Activated CD8-positive, alpha-beta memory T cell treated with anti-CD3 and anti-CD28 coated beads for 48 hours (primary cell): ENCODE measurements around the gene TIGD7.
"Not testable (repeated sequence)": the region's sequence is repeated elsewhere in the genome, so short reads cannot be mapped to it uniquely, and the experiment has no call there.

ENCODE experiments used
- DNase-seq, 3 experiments: peaks; one replicate each; pipeline ENCODE4 v3.0.0-alpha.2; 2020; ENCODE audit warnings: low read depth in 2 of 3, low spot score in 2 of 3

The TIGD7 gene

GRCh38 chr16:3282730-3283542 lies 22.3 kb downstream of the TIGD7 start, which contains the start of gene ZNF263:
ZNF263 (plus strand) TSS chr16:3283491; CDS start chr16:3283819, 328 bp downstream.
- peak; percentile 75 to 88 (median 82) for DNase-seq

GRCh38 chr16:3282103-3282729 lies 23.0 kb downstream of the TIGD7 start:
- DNase-seq = peak in 1 of 3 experiments; percentile 9

GRCh38 chr16:3281222-3281820 lies 23.9 kb downstream of the TIGD7 start:
- no peak for DNase-seq

- no peak for DNase-seq
Observed at GRCh38 chr16:3276679-3277078, 28.6 kb downstream of the TIGD7 start.

GRCh38 chr16:3274947-3275346 lies 30.3 kb downstream of the TIGD7 start:
- no peak for DNase-seq

GRCh38 chr16:3274490-3274889 lies 30.7 kb downstream of the TIGD7 start:
- no peak for DNase-seq

GRCh38 chr16:3271281-3271680 lies 33.9 kb downstream of the TIGD7 start:
- DNase-seq = not testable (repeated sequence)

- not testable (repeated sequence) for DNase-seq
Observed at GRCh38 chr16:3270718-3271117, 34.5 kb downstream of the TIGD7 start.

- no peak for DNase-seq
Observed at GRCh38 chr16:3268294-3268693, 36.9 kb downstream of the TIGD7 start.

GRCh38 chr16:3266873-3267537 lies 38.2 kb downstream of the TIGD7 start:
- no peak for DNase-seq

GRCh38 chr16:3264137-3265036 lies 40.8 kb downstream of the TIGD7 start:
- DNase-seq = peak; percentile 87 to 93 (median 92)

- no peak for DNase-seq
Observed at GRCh38 chr16:3262517-3262916, 42.7 kb downstream of the TIGD7 start.

GRCh38 chr16:3259836-3260235 lies 45.4 kb downstream of the TIGD7 start:
- no peak for DNase-seq

GRCh38 chr16:3256866-3257465 lies 48.3 kb downstream of the TIGD7 start:
- no peak for DNase-seq

- no peak for DNase-seq
Observed at GRCh38 chr16:3256146-3256865, 48.9 kb downstream of the TIGD7 start, which contains the start of gene MEFV. MEFV (minus strand) TSS chr16:3256633; CDS start chr16:3256587, 46 bp downstream.

GRCh38 chr16:3254309-3254708 lies 50.9 kb downstream of the TIGD7 start:
- DNase-seq = no peak

- no peak for DNase-seq
Observed at GRCh38 chr16:3252967-3253366, 52.3 kb downstream of the TIGD7 start.

GRCh38 chr16:3249451-3249850 lies 55.8 kb downstream of the TIGD7 start:
- no peak for DNase-seq

- DNase-seq = no peak
Observed at GRCh38 chr16:3249020-3249419, 56.2 kb downstream of the TIGD7 start.
